GM13976 (cell line): Measurements from ENCODE around the gene VPS26C.

Source experiments
- DNase-seq: peaks from one replicate; pipeline ENCODE4 v3.0.0; 2012; ENCODE audit warnings: low spot score
- in situ Hi-C: fragments of 300-500 bp; cut with MboI; formaldehyde crosslinking; loops from one replicate; pipeline ENCODE4 v1.12.0; 2022; ENCODE audit warnings: low sequenced_read_pairs, mixed read lengths, inconsistent platforms; ENCODE audit not compliant: unreplicated experiment
- TF ChIP-seq, protein P1 (sequence below): IDR thresholded peaks from 2 replicates; pipeline ENCODE4 v1.5.1; 2012; ENCODE audit warnings: borderline replicate concordance, mild to moderate bottlenecking; ENCODE audit not compliant: insufficient read depth; ENCODE audit errors: extremely low read depth, missing control alignments, control extremely low read depth

The VPS26C gene

DNA sequence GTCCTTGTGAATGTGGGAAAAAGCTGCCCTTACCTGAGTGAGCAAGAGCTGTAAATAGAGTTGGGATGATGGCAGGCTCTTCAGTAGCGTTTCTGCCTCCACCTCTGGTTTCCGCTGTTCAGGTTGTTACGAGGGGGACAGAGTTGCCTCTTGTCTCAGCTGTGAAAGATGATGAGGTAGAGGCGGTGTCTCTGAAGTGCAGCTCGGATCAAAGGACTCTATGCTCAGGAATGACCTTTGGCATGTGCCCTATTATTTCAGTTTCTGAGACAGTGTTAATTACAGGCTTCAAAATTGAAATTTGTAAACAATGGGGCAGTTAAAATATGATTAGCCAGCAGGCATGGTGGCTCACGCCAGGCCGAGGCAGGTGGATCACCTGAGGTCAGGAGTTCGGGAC, 70.3 kb downstream of the VPS26C start:
- in situ Hi-C loops: no loop called here
- DNase-seq: no peak
- TF ChIP-seq, protein P1, sequence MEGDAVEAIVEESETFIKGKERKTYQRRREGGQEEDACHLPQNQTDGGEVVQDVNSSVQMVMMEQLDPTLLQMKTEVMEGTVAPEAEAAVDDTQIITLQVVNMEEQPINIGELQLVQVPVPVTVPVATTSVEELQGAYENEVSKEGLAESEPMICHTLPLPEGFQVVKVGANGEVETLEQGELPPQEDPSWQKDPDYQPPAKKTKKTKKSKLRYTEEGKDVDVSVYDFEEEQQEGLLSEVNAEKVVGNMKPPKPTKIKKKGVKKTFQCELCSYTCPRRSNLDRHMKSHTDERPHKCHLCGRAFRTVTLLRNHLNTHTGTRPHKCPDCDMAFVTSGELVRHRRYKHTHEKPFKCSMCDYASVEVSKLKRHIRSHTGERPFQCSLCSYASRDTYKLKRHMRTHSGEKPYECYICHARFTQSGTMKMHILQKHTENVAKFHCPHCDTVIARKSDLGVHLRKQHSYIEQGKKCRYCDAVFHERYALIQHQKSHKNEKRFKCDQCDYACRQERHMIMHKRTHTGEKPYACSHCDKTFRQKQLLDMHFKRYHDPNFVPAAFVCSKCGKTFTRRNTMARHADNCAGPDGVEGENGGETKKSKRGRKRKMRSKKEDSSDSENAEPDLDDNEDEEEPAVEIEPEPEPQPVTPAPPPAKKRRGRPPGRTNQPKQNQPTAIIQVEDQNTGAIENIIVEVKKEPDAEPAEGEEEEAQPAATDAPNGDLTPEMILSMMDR: no peak

DNA sequence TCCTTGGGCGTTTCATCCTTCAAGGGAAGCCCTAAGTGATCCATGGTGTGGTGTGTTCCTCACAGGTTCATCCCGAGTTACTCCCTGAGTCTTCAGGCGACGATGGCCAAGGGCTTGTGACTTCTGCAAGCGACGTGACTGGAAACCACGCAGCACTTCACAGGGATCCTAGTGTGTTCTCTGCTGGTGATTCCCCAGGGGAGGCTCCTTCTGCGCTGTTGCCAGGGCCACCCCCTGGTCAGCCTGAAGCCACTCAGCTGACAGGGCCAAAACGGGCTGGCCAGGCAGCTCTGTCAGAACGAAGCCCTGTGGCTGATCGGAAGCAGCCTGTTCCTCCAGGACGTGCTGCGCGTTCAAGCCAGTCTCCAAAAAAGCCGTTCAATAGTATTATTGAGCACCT, 71.5 kb downstream of the VPS26C start:
- TF ChIP-seq, protein P1: no peak
- no peak for DNase-seq
- in situ Hi-C loops: no loop called here

- DNase-seq: no peak
- TF ChIP-seq, protein P1: no peak
These were observed 72.1 kb downstream of the VPS26C start for GRCh38 chr21:37195059-37195458.

GRCh38 chr21:37193676-37194075, 73.5 kb downstream of the VPS26C start:
- TF ChIP-seq, protein P1: no peak
- DNase-seq: no peak
- in situ Hi-C loops: no loop called here

More at GRCh38 chr21:37195059-37195458, 72.1 kb downstream of the VPS26C start:
- in situ Hi-C loops: no loop called here

DNA sequence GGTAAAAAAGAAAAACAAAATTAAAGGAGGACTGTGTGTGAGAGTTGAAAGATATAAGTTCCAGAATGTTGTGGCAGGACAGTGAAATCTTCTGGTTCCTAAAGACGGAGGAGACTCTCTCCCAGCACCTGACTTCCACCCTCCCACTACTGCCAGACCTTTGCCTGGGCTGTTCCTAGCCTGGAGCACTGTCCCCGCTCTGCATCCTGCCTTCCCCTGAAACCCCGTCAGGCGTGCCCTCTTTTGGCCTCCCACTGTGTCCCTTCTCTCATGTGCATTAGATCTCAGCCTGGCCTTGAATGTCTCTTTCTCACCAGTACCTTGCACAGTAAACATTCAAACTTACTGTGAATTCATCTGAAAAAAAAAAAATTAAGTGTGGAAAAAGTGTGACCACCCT, 74.1 kb downstream of the VPS26C start:
- TF ChIP-seq, protein P1: no peak
- in situ Hi-C loops: no loop called here
- no peak for DNase-seq

- in situ Hi-C loops: no loop called here
- TF ChIP-seq, protein P1: no peak
- DNase-seq: no peak
These were observed 75.1 kb downstream of the VPS26C start for GRCh38 chr21:37192019-37192418.

GRCh38 chr21:37188825-37189224, 78.3 kb downstream of the VPS26C start:
- in situ Hi-C loops: no loop called here
- DNase-seq: no peak
- TF ChIP-seq, protein P1: no peak
